Skin of body (tissue), 2 donors: ENCODE data around the gene NTRK3. TPM values are rescaled to one million over a fixed set of nuclear protein-coding genes. Genes with fewer than 3 reads are reported as not detected.

ENCODE experiments used
- DNase-seq: peaks from one replicate; lab custom pipeline; 2025; lab: John Stamatoyannopoulos, UW
- total RNA-seq: library from RNA; depleted of rRNA; stranded (reverse); fragments of >200 nt; gene quantifications from one replicate; pipeline ENCODE4 v1.2.3, GENCODE V29; 2014

Gene NTRK3
- 7.2 TPM for total RNA-seq

- peak; percentile 11 for DNase-seq
Observed at GRCh38 chr15:88256279-88257230, at the start of gene NTRK3. Gene NTRK3, minus strand, starts transcription at chr15:88256739. Its CDS starts 586 bp downstream, at chr15:88256153.

- no peak for DNase-seq
Observed at GRCh38 chr15:88303395-88303794, 46.9 kb upstream of the NTRK3 start.

- DNase-seq = no peak
Observed at GRCh38 chr15:88302373-88302772, 45.8 kb upstream of the NTRK3 start.

- DNase-seq = no peak
Observed at GRCh38 chr15:88301311-88301710, 44.8 kb upstream of the NTRK3 start.

GRCh38 chr15:88300861-88301260 is 44.3 kb upstream of the NTRK3 start:
- no peak for DNase-seq

- DNase-seq = no peak
Observed at GRCh38 chr15:88300089-88300488, 43.5 kb upstream of the NTRK3 start.

GRCh38 chr15:88299497-88299896 is 43.0 kb upstream of the NTRK3 start:
- DNase-seq = no peak

- no peak for DNase-seq
Observed at GRCh38 chr15:88288661-88289060, 32.1 kb upstream of the NTRK3 start.

- DNase-seq = no peak
Observed at GRCh38 chr15:88288206-88288605, 31.7 kb upstream of the NTRK3 start.

GRCh38 chr15:88284318-88284998 is 27.9 kb upstream of the NTRK3 start:
- DNase-seq = no peak

- no peak for DNase-seq
Observed at GRCh38 chr15:88282614-88283013, 26.1 kb upstream of the NTRK3 start.

GRCh38 chr15:88276821-88277410 is 20.4 kb upstream of the NTRK3 start:
- DNase-seq = no peak

- DNase-seq = no peak
Observed at GRCh38 chr15:88275804-88276203, 19.3 kb upstream of the NTRK3 start.

- peak; percentile 29 for DNase-seq
Observed at GRCh38 chr15:88274553-88275460, 18.3 kb upstream of the NTRK3 start.

- DNase-seq = no peak
Observed at GRCh38 chr15:88272421-88272820, 15.9 kb upstream of the NTRK3 start.

- DNase-seq = no peak
Observed at GRCh38 chr15:88269356-88270062, 13.0 kb upstream of the NTRK3 start.

- no peak for DNase-seq
Observed at GRCh38 chr15:88267720-88268119, 11.2 kb upstream of the NTRK3 start.

GRCh38 chr15:88266170-88266569 is 9.6 kb upstream of the NTRK3 start:
- DNase-seq = no peak

GRCh38 chr15:88264622-88265021 is 8.1 kb upstream of the NTRK3 start:
- DNase-seq = no peak

GRCh38 chr15:88262064-88262463 is 5.5 kb upstream of the NTRK3 start:
- DNase-seq = no peak
